Upper lobe of left lung (tissue), 6 donors: Measurements from ENCODE around the gene SMAP1. TPM values are rescaled to one million over a fixed set of nuclear protein-coding genes. Genes with fewer than 3 reads are reported as not detected.

ENCODE experiments used
- ATAC-seq, 2 donors: fragments of 200-7000 bp; cut with Tn5 transposase; one replicate each; pipeline ENCODE4 v1.9.1; 2022; ENCODE audit warnings: mild to moderate bottlenecking in 2 of 2, moderate library complexity in 2 of 2; ENCODE audit not compliant: low FRiP score in 2 of 2
- DNase-seq, 2 donors: peaks; one replicate each; pipeline ENCODE4 v3.0.0-alpha.2; 2019 to 2020
- H3K27ac ChIP-seq, 4 donors: fragments of 200-600 bp; sonication (generic); one replicate each; pipeline ENCODE4 v1.5.1; 2016 to 2019
- H3K27me3 ChIP-seq, 4 donors: fragments of 200-600 bp; sonication (generic); one replicate each; pipeline ENCODE4 v1.5.1; 2017 to 2019
- H3K36me3 ChIP-seq, 4 donors: fragments of 200-600 bp; sonication (generic); one replicate each; pipeline ENCODE4 v1.5.1; 2016 to 2019
- H3K4me1 ChIP-seq, 4 donors: fragments of 200-600 bp; sonication (generic); one replicate each; pipeline ENCODE4 v1.5.1; 2018 to 2019
- H3K4me3 ChIP-seq, 4 donors: fragments of 200-600 bp; sonication (generic); one replicate each; pipeline ENCODE4 v1.5.1; 2017 to 2019; ENCODE audit warnings: mild to moderate bottlenecking in 2 of 4, moderate library complexity in 1 of 4
- H3K9me3 ChIP-seq, 4 donors: fragments of 200-600 bp; sonication (generic); one replicate each; pipeline ENCODE4 v1.5.1; 2018 to 2019
- EP300 ChIP-seq, 4 donors: sonication (generic); formaldehyde crosslinking; IDR thresholded peaks; one replicate each; pipeline ENCODE4 v1.5.1; 2017; ENCODE audit warnings: antibody characterized with exemption in 4 of 4, control low read depth in 2 of 4
- POLR2A ChIP-seq, 4 donors: fragments of 450-650 bp; IDR thresholded peaks; one replicate each; pipeline ENCODE4 v1.5.1; 2016 to 2017; ENCODE audit warnings: antibody characterized with exemption in 4 of 4, mild to moderate bottlenecking in 2 of 4
- POLR2AphosphoS5 ChIP-seq, 2 donors: sonication (generic); formaldehyde crosslinking; IDR thresholded peaks; one replicate each; pipeline ENCODE4 v1.5.1; 2017; ENCODE audit warnings: antibody characterized with exemption in 2 of 2
- WGBS, 2 donors: methylation state at CpG; one replicate each; pipeline ENCODE4 v1.1.5; 2017 to 2018; 5-methylcytosine and 5-hydroxymethylcytosine counted together
- total RNA-seq, 6 donors: library from RNA; depleted of rRNA in 4 of 6; stranded (reverse); fragments of >200 nt in 4 of 6; gene quantifications; one replicate each; pipeline versions ENCODE4 v1.1.0 to v1.2.1, GENCODE V29; 2016 to 2021
- TF ChIP-seq, protein P1 (sequence below), 6 experiments: fragments of 450-650 bp in 4 of 6; fragments of 200-600 bp in 2 of 6; sonication (generic) in 2 of 6; IDR thresholded peaks; one replicate each; pipeline ENCODE4 v1.5.1; 2016 to 2019; ENCODE audit warnings: antibody characterized with exemption in 6 of 6
- donor health status: DM: no; HTN: no; CAD: no; lungs with moderate emphysema.
- donor health status: DM: no; HTN: yes; CAD: no; lungs with severe emphysema.

The SMAP1 gene
- total RNA-seq, 6 donors from 2014 or later, result 16.3 to 34.4 (median 21.7) TPM

- no peak for ATAC-seq
- WGBS, 2 donors, result 68 to 83% methylated on average over 1 of the region's 1 CpG
Observed at GRCh38 chr6:70673601-70674000, 5.9 kb downstream of the SMAP1 start.

GRCh38 chr6:70675822-70676221 lies 8.1 kb downstream of the SMAP1 start:
- H3K4me3 ChIP-seq, result no peak overlapping the region
- no peak for ATAC-seq
- H3K36me3 ChIP-seq, result no peaks in the 10 kb centered on the region
- H3K9me3 ChIP-seq, result no peaks in the 10 kb centered on the region
- whole genome bisulfite sequencing, 2 donors, result 92 to 99% methylated on average over 3 of the region's 3 CpGs
- DNase-seq, result no peak
- no peak for TF ChIP-seq EP300 (IDR thresholded peaks at IDR 0.05)
- TF ChIP-seq POLR2A (IDR thresholded peaks at IDR 0.05), result no peak
- no peak for TF ChIP-seq POLR2AphosphoS5 (IDR thresholded peaks at IDR 0.05)
- TF ChIP-seq, protein P1, sequence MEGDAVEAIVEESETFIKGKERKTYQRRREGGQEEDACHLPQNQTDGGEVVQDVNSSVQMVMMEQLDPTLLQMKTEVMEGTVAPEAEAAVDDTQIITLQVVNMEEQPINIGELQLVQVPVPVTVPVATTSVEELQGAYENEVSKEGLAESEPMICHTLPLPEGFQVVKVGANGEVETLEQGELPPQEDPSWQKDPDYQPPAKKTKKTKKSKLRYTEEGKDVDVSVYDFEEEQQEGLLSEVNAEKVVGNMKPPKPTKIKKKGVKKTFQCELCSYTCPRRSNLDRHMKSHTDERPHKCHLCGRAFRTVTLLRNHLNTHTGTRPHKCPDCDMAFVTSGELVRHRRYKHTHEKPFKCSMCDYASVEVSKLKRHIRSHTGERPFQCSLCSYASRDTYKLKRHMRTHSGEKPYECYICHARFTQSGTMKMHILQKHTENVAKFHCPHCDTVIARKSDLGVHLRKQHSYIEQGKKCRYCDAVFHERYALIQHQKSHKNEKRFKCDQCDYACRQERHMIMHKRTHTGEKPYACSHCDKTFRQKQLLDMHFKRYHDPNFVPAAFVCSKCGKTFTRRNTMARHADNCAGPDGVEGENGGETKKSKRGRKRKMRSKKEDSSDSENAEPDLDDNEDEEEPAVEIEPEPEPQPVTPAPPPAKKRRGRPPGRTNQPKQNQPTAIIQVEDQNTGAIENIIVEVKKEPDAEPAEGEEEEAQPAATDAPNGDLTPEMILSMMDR (IDR thresholded peaks at IDR 0.05), result no peak
- H3K27ac ChIP-seq, result no peak overlapping the region
- peaks cover 0 to 5% (median 2%) of the 10 kb centered on the region in 4 donors for H3K4me1 ChIP-seq
- no peaks in the 10 kb centered on the region for H3K27me3 ChIP-seq

More at GRCh38 chr6:70673601-70674000, 5.9 kb downstream of the SMAP1 start:
- no peaks in the 10 kb centered on the region for H3K9me3 ChIP-seq
- no peaks in the 10 kb centered on the region for H3K27me3 ChIP-seq
- H3K27ac ChIP-seq, result no peak overlapping the region
- H3K4me3 ChIP-seq, result no peak overlapping the region
- no peaks in the 10 kb centered on the region for H3K36me3 ChIP-seq
- H3K4me1 ChIP-seq, result peaks cover 12 to 21% (median 14%) of the 10 kb centered on the region in 4 donors
- no peak for TF ChIP-seq POLR2A (IDR thresholded peaks at IDR 0.05)
- TF ChIP-seq, protein P1 (IDR thresholded peaks at IDR 0.05), result no peak
- no peak for TF ChIP-seq EP300 (IDR thresholded peaks at IDR 0.05)
- no peak for TF ChIP-seq POLR2AphosphoS5 (IDR thresholded peaks at IDR 0.05)
- no peak for DNase-seq

DNA sequence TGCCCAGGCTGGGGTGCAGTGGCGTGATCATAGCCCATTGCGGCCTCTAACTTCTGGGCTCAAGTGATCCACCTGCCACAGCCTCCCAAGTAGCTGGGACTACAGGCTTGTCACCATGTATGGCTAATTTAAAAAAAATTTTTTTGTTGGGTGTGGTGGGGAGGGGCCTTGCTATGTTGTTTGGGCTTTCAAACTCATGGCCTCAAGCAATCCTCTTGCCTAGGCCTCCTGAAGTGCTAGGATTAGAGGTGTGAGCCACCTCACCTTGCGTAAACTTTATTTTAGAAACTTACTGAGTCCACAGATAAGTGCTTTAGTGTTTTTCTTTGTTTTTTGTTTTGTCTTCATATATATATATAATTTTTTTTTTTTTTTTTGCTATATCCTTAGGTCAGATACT lies 9.1 kb downstream of the SMAP1 start:
- TF ChIP-seq, protein P1 (IDR thresholded peaks at IDR 0.05), result no peak
- TF ChIP-seq EP300 (IDR thresholded peaks at IDR 0.05) (no peak), POLR2A (IDR thresholded peaks at IDR 0.05) (no peak), POLR2AphosphoS5 (IDR thresholded peaks at IDR 0.05) (no peak)
- no peaks in the 10 kb centered on the region for H3K36me3 ChIP-seq
- DNase-seq, result no peak
- H3K27me3 ChIP-seq, result no peaks in the 10 kb centered on the region
- H3K27ac ChIP-seq, result no peak overlapping the region
- H3K4me3 ChIP-seq, result no peak overlapping the region
- no peaks in the 10 kb centered on the region for H3K9me3 ChIP-seq
- ATAC-seq, result no peak
- 96 to 99% methylated on average over 3 of the region's 3 CpGs for WGBS, 2 donors
- peaks cover 0 to 5% (median 2%) of the 10 kb centered on the region in 4 donors for H3K4me1 ChIP-seq

DNA sequence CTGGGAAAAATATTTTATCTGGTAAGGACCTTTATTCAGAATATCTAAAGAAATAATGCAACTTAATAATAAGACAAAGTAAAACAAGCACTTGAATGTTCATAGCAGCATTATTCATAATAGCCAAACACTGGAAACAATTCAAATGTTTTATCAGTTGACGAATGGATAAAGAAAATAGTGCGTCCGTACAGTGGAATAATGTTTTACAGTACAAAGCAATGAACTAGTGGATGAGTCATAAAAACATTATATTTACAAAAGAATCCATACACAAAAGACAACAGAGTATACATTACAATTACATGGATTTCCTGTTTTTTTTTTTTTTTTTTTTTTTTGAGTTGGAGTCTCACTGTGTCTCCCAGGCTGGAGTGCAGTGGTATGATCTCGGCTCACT lies 12.7 kb downstream of the SMAP1 start:
- Histone ChIP-seq H3K4me1 (peaks cover 5 to 16% (median 6%) of the 10 kb centered on the region in 4 donors), H3K36me3 (no peaks in the 10 kb centered on the region), H3K4me3 (no peak overlapping the region), H3K9me3 (no peaks in the 10 kb centered on the region), H3K27me3 (no peaks in the 10 kb centered on the region), H3K27ac (no peak overlapping the region)
- no peak for TF ChIP-seq EP300 (IDR thresholded peaks at IDR 0.05)
- TF ChIP-seq POLR2A (IDR thresholded peaks at IDR 0.05), result no peak
- TF ChIP-seq, protein P1 (IDR thresholded peaks at IDR 0.05), result no peak
- no peak for DNase-seq
- WGBS, 2 donors, result 75 to 81% methylated on average over 4 of the region's 4 CpGs
- no peak for ATAC-seq

- no peaks in the 10 kb centered on the region for H3K36me3 ChIP-seq
- H3K27ac ChIP-seq, result no peak overlapping the region
- no peak for DNase-seq
- no peak overlapping the region for H3K4me3 ChIP-seq
- H3K4me1 ChIP-seq, result peaks cover 5 to 30% (median 12%) of the 10 kb centered on the region in 4 donors
- no peak for ATAC-seq
- no peaks in the 10 kb centered on the region for H3K27me3 ChIP-seq
- 5 to 7% methylated on average over 1 of the region's 1 CpG for WGBS, 2 donors
- TF ChIP-seq, protein P1 (IDR thresholded peaks at IDR 0.05), result no peak
- TF ChIP-seq POLR2A (IDR thresholded peaks at IDR 0.05) (no peak), POLR2AphosphoS5 (IDR thresholded peaks at IDR 0.05) (no peak), EP300 (IDR thresholded peaks at IDR 0.05) (no peak)
- no peaks in the 10 kb centered on the region for H3K9me3 ChIP-seq
Observed at GRCh38 chr6:70684794-70685493, 17.3 kb downstream of the SMAP1 start.
